GM23338 (cell line): ENCODE results near the gene CYB561D2. TPM values are rescaled to one million over a fixed set of nuclear protein-coding genes. Genes with fewer than 3 reads are reported as not detected.

Source experiments
- ATAC-seq: fragments of 200-7000 bp; cut with Tn5 transposase; 3 replicates; pipeline ENCODE4 v1.9.1; 2020
- DNase-seq: peaks from one replicate; pipeline ENCODE4 v3.0.0-alpha.2; 2015; ENCODE audit warnings: low spot score
- H2AFZ ChIP-seq: fragments of 200-600 bp; sonication (generic); 2 replicates; pipeline ENCODE4 v1.8.0; 2016; ENCODE audit warnings: antibody characterized with exemption, mild to moderate bottlenecking, moderate library complexity
- H3F3A ChIP-seq: fragments of 200-600 bp; sonication (generic); replicated peaks from 2 replicates; pipeline ENCODE4 v1.8.0; 2017; ENCODE audit warnings: antibody characterized with exemption, mixed run types, low read depth
- H3K27ac ChIP-seq: fragments of 200-600 bp; sonication (generic); 2 replicates; pipeline ENCODE4 v1.6.1; 2016; ENCODE audit warnings: low read depth
- H3K27me3 ChIP-seq: fragments of 200-600 bp; sonication (generic); 2 replicates; pipeline ENCODE4 v1.8.0; 2016; ENCODE audit warnings: mild to moderate bottlenecking, mixed run types, moderate library complexity; ENCODE audit not compliant: insufficient read depth
- H3K36me3 ChIP-seq: fragments of 200-600 bp; sonication (generic); 2 replicates; pipeline ENCODE4 v1.8.0; 2016; ENCODE audit warnings: mild to moderate bottlenecking; ENCODE audit not compliant: insufficient read depth
- H3K4me1 ChIP-seq: fragments of 200-600 bp; sonication (generic); 2 replicates; pipeline ENCODE4 v1.8.0; 2016; ENCODE audit warnings: mild to moderate bottlenecking, moderate library complexity; ENCODE audit not compliant: insufficient read depth
- H3K4me2 ChIP-seq: fragments of 200-600 bp; sonication (generic); 2 replicates; pipeline ENCODE4 v1.7.1; 2017; ENCODE audit warnings: mixed run types
- H3K4me3 ChIP-seq: fragments of 200-600 bp; sonication (generic); 2 replicates; pipeline ENCODE4 v1.6.1; 2016; ENCODE audit warnings: mixed run types
- H3K79me2 ChIP-seq: fragments of 200-600 bp; sonication (generic); replicated peaks from 2 replicates; pipeline ENCODE4 v1.8.0; 2017; ENCODE audit warnings: mild to moderate bottlenecking; ENCODE audit not compliant: insufficient read depth
- H3K9me2 ChIP-seq: fragments of 200-600 bp; sonication (generic); 2 replicates; pipeline ENCODE4 v1.8.0; 2017; ENCODE audit not compliant: insufficient read depth
- H4K20me1 ChIP-seq: fragments of 200-600 bp; sonication (generic); replicated peaks from 2 replicates; pipeline ENCODE4 v1.8.0; 2017; ENCODE audit warnings: mild to moderate bottlenecking; ENCODE audit not compliant: insufficient read depth
- H3K27ac Mint-ChIP-seq: 2 replicates; pipeline ENCODE4 v1.8.0; 2020; ENCODE audit warnings: inconsistent platforms, mild to moderate bottlenecking, moderate library complexity, mixed read lengths
- H3K27me3 Mint-ChIP-seq: 3 replicates; pipeline ENCODE4 v1.8.0; 2022; ENCODE audit warnings: low read depth, mild to moderate bottlenecking, moderate library complexity, mixed read lengths, inconsistent platforms; ENCODE audit not compliant: insufficient read depth, poor library complexity
- H3K36me3 Mint-ChIP-seq: 3 replicates; pipeline ENCODE4 v1.8.0; 2021; ENCODE audit warnings: low read depth, mild to moderate bottlenecking, inconsistent platforms, moderate library complexity, mixed read lengths
- H3K4me1 Mint-ChIP-seq: 3 replicates; pipeline ENCODE4 v1.8.0; 2020; ENCODE audit warnings: mild to moderate bottlenecking, inconsistent platforms, mixed read lengths
- H3K4me3 Mint-ChIP-seq: 3 replicates; pipeline ENCODE4 v1.8.0; 2021; ENCODE audit warnings: moderate library complexity, mild to moderate bottlenecking, inconsistent platforms, mixed read lengths
- H3K9me3 Mint-ChIP-seq: 3 replicates; pipeline ENCODE4 v1.8.0; 2020; ENCODE audit warnings: moderate library complexity, mild to moderate bottlenecking, inconsistent platforms, mixed read lengths
- CREB1 ChIP-seq: fragments of 250-450 bp; sonication (Bioruptor Pico); IDR thresholded peaks from 2 replicates; pipeline ENCODE4 v1.5.0; 2020; ENCODE audit warnings: low read depth, mild to moderate bottlenecking, moderate library complexity
- ETS1 ChIP-seq: IDR thresholded peaks from 2 replicates; pipeline ENCODE4 v1.6.1; 2016; ENCODE audit warnings: antibody characterized with exemption
- POLR2AphosphoS5 ChIP-seq: IDR thresholded peaks from 2 replicates; pipeline ENCODE4 v1.6.1; 2016; ENCODE audit warnings: antibody characterized with exemption, low read depth
- ZNF114 ChIP-seq: fragments of 250-450 bp; sonication (Bioruptor Pico); IDR thresholded peaks from 2 replicates; pipeline ENCODE4 v1.5.0; 2020; ENCODE audit warnings: mild to moderate bottlenecking, moderate library complexity
- ZNF462 ChIP-seq: fragments of 250-450 bp; sonication (Bioruptor Pico); IDR thresholded peaks from 2 replicates; pipeline ENCODE4 v1.5.0; 2020; ENCODE audit warnings: mild to moderate bottlenecking, moderate library complexity
- polyA plus RNA-seq: library from polyadenylated mRNA; unstranded; fragments of >200 nt; fragmentation: Nextera tagmentation; extraction: Ambion mirVana; gene quantifications from 2 replicates; pipeline ENCODE4 v1.2.1, GENCODE V29; 2016
- total RNA-seq: library from RNA; depleted of rRNA; stranded (reverse); fragments of >200 nt; shearing (Covaris generic); gene quantifications from 2 replicates; pipeline ENCODE4 v1.2.3, GENCODE V29; 2014
- TF ChIP-seq, protein P1 (sequence below), 2 experiments: fragments of 200-600 bp in 1 of 2; sonication (generic) in 1 of 2; conservative IDR thresholded peaks; 2 replicates each; pipeline versions ENCODE4 v1.5.1 to v1.6.1; 2016 to 2017; ENCODE audit warnings: antibody characterized with exemption in 2 of 2, low read depth in 2 of 2, mild to moderate bottlenecking in 2 of 2, moderate library complexity in 1 of 2

CYB561D2 gene
- total and polyA plus RNA-seq, 2 experiments from 2014 or later: 10.1 to 18.2 TPM

- H3K9me2 ChIP-seq: no peaks in the 10 kb centered on the region
- H3K4me1 ChIP-seq: peaks cover 24% of the 10 kb centered on the region
- peaks cover 36% of the 10 kb centered on the region for H3K79me2 ChIP-seq
- peaks cover 36% of the 10 kb centered on the region for H3K27me3 ChIP-seq
- H3K4me2 ChIP-seq: peak overlapping the region; percentile 90
- H3K27me3 Mint-ChIP-seq: peaks cover 44% of the 10 kb centered on the region
- H3K4me1 Mint-ChIP-seq: peaks cover 34% of the 10 kb centered on the region
- peak overlapping the region; percentile 91; the same call in 1 of the 2 replicates for H2AFZ ChIP-seq
- H3K4me3 ChIP-seq: peak overlapping the region; percentile 97
- peaks cover 17% of the 10 kb centered on the region for H4K20me1 ChIP-seq
- H3F3A ChIP-seq: peaks cover 37% of the 10 kb centered on the region
- DNase-seq (peak; percentile 41), ATAC-seq (peak; percentile 4)
- H3K36me3 ChIP-seq: 0 out of 2 replicates have a peak, but pooled peaks cover 4% of the 10 kb centered on the region
- peak overlapping the region; percentile 90 for H3K4me3 Mint-ChIP-seq
- TF ChIP-seq, protein P1, sequence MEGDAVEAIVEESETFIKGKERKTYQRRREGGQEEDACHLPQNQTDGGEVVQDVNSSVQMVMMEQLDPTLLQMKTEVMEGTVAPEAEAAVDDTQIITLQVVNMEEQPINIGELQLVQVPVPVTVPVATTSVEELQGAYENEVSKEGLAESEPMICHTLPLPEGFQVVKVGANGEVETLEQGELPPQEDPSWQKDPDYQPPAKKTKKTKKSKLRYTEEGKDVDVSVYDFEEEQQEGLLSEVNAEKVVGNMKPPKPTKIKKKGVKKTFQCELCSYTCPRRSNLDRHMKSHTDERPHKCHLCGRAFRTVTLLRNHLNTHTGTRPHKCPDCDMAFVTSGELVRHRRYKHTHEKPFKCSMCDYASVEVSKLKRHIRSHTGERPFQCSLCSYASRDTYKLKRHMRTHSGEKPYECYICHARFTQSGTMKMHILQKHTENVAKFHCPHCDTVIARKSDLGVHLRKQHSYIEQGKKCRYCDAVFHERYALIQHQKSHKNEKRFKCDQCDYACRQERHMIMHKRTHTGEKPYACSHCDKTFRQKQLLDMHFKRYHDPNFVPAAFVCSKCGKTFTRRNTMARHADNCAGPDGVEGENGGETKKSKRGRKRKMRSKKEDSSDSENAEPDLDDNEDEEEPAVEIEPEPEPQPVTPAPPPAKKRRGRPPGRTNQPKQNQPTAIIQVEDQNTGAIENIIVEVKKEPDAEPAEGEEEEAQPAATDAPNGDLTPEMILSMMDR (conservative IDR thresholded peaks at IDR 0.05; ENCODE audit: low read depth in 2 of 2): 0 out of 4 replicates have a peak, but pooled peaks of 1 of the 2 experiments have one; percentile 10
- TF ChIP-seq ZNF114 (CRISPR knock-in tag): no peak
- peaks cover 6% of the 10 kb centered on the region for H3K36me3 Mint-ChIP-seq
- peak overlapping the region; percentile 65 for H3K27ac Mint-ChIP-seq
- H3K27ac ChIP-seq: peak overlapping the region; percentile 87
- H3K9me3 Mint-ChIP-seq: peaks cover 3% of the 10 kb centered on the region; the same call in 1 of the 3 replicates
Observed at GRCh38 chr3:50336452-50337174, 14.0 kb upstream of the CYB561D2 start.

DNA sequence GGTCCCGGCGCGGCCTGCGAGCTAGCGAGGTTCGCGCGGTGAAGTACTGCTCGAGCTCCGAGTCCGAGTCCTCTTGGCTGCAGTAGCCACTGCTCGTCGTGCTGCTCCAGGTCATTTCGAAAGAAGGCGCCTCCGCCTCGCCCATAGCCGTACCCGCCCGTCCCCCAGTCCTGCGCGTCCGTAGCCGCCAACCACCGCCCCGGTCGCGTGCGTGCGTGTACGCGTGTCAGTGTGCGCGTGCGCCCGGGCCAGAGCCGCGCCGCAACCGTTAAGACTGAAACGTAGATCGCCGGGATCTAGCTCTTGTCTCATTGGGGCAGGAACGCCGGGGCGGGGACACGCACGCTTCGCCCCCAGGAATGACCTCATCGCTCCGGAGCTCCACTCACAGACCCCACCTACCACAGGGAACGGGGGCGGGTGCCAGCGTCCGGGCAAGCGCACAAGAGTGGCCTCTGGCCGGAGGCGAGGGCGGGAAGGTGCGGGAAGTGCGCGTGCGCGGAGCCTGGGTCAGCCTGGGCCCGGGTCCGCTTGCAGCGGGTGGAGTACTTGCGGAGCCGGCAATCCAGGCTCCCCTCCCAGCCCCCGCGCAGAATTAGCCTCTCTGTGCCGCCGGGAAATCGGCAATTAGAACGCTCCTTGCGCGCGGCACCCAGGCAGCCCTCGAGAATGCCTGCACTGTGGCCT is 13.3 kb upstream of the CYB561D2 start:
- DNase-seq (peak; percentile 99), ATAC-seq (peak; percentile 75)
- Histone ChIP-seq H3K4me2 (peak overlapping the region; percentile 90), H3K27ac (peak overlapping the region; percentile 87), H3F3A (peaks cover 38% of the 10 kb centered on the region), H3K4me3 (peak overlapping the region; percentile 97), H2AFZ (peak overlapping the region; percentile 91; the same call in 1 of the 2 replicates), H3K27me3 (peaks cover 42% of the 10 kb centered on the region), H3K79me2 (peaks cover 36% of the 10 kb centered on the region), H3K9me2 (no peaks in the 10 kb centered on the region), H3K4me1 (peaks cover 24% of the 10 kb centered on the region), H4K20me1 (peaks cover 17% of the 10 kb centered on the region), H3K36me3 (no peaks in the 10 kb centered on the region)
- TF ChIP-seq ETS1: 0 out of 2 replicates have a peak, but pooled peaks have one; percentile 11
- no peak for TF ChIP-seq ZNF462
- TF ChIP-seq CREB1: peak; percentile 56
- TF ChIP-seq POLR2AphosphoS5: peak; percentile 93
- Mint-ChIP-seq H3K4me1 (peaks cover 34% of the 10 kb centered on the region), H3K27me3 (peaks cover 51% of the 10 kb centered on the region), H3K36me3 (peaks cover under 1% of the 10 kb centered on the region; the same call in 1 of the 3 replicates), H3K9me3 (peaks cover 3% of the 10 kb centered on the region; the same call in 1 of the 3 replicates), H3K27ac (peak overlapping the region; percentile 95), H3K4me3 (peak overlapping the region; percentile 90)
